Neural progenitor cell (in vitro differentiated cells): ENCODE results near the gene WDR64.

Experiments
- EZH2phosphoT487 ChIP-seq: fragments of 200-600 bp; sonication (generic); IDR thresholded peaks from 2 replicates; pipeline ENCODE4 v1.6.1; 2017; ENCODE audit warnings: antibody characterized with exemption
- TF ChIP-seq, protein P1 (sequence below): fragments of 200-600 bp; sonication (generic); IDR thresholded peaks from 2 replicates; pipeline ENCODE4 v1.5.1; 2017; ENCODE audit warnings: antibody characterized with exemption, mild to moderate bottlenecking

DNA sequence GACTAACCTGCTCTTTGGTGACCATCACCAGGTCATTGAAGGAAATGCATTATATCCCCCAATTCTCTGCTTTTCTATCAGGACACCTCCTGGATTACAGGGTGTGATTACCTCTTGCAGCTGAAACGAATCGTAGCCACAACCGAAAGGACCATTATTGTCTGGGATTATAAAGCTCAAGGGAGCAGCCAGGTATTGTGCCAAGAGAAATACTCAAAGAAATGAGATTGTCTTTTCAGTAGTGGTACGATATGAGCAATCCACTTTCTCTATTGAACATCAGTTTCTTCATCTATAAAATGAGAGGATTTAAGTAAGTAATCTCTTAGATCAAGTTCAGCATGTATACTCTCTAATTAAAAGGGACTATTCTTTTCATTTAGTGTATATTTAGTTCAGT lies 27.3 kb downstream of the WDR64 start:
- TF ChIP-seq, protein P1, sequence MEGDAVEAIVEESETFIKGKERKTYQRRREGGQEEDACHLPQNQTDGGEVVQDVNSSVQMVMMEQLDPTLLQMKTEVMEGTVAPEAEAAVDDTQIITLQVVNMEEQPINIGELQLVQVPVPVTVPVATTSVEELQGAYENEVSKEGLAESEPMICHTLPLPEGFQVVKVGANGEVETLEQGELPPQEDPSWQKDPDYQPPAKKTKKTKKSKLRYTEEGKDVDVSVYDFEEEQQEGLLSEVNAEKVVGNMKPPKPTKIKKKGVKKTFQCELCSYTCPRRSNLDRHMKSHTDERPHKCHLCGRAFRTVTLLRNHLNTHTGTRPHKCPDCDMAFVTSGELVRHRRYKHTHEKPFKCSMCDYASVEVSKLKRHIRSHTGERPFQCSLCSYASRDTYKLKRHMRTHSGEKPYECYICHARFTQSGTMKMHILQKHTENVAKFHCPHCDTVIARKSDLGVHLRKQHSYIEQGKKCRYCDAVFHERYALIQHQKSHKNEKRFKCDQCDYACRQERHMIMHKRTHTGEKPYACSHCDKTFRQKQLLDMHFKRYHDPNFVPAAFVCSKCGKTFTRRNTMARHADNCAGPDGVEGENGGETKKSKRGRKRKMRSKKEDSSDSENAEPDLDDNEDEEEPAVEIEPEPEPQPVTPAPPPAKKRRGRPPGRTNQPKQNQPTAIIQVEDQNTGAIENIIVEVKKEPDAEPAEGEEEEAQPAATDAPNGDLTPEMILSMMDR: no peak
- TF ChIP-seq EZH2phosphoT487: no peak
